ENCODE results near the gene IGFLR1. TPM values are rescaled to one million over a fixed set of nuclear protein-coding genes. Genes with fewer than 3 reads are reported as not detected.

The IGFLR1 gene
- total and polyA plus RNA-seq, 4 donors, result 7.0 to 59.7 (median 31.2) TPM

DNA sequence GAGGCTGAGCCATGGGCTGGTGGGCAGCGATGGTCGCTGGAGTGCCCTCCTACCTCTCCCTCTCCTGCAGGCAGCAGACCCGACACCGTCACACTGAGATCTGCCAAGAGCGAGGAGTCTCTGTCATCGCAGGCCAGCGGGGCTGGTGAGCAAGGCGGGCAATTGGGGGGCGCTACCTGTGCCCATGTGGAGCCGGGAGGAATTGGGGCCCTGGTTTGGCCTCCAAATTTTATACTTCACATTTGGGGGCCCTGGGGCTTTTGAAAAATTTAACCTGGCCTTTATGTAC, 43.0 kb upstream of the IGFLR1 start (continued):
- TF ChIP-seq, protein P1, sequence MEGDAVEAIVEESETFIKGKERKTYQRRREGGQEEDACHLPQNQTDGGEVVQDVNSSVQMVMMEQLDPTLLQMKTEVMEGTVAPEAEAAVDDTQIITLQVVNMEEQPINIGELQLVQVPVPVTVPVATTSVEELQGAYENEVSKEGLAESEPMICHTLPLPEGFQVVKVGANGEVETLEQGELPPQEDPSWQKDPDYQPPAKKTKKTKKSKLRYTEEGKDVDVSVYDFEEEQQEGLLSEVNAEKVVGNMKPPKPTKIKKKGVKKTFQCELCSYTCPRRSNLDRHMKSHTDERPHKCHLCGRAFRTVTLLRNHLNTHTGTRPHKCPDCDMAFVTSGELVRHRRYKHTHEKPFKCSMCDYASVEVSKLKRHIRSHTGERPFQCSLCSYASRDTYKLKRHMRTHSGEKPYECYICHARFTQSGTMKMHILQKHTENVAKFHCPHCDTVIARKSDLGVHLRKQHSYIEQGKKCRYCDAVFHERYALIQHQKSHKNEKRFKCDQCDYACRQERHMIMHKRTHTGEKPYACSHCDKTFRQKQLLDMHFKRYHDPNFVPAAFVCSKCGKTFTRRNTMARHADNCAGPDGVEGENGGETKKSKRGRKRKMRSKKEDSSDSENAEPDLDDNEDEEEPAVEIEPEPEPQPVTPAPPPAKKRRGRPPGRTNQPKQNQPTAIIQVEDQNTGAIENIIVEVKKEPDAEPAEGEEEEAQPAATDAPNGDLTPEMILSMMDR (IDR thresholded peaks at IDR 0.05; ENCODE audit: low read depth, low read length, missing input control), result no peak

DNA sequence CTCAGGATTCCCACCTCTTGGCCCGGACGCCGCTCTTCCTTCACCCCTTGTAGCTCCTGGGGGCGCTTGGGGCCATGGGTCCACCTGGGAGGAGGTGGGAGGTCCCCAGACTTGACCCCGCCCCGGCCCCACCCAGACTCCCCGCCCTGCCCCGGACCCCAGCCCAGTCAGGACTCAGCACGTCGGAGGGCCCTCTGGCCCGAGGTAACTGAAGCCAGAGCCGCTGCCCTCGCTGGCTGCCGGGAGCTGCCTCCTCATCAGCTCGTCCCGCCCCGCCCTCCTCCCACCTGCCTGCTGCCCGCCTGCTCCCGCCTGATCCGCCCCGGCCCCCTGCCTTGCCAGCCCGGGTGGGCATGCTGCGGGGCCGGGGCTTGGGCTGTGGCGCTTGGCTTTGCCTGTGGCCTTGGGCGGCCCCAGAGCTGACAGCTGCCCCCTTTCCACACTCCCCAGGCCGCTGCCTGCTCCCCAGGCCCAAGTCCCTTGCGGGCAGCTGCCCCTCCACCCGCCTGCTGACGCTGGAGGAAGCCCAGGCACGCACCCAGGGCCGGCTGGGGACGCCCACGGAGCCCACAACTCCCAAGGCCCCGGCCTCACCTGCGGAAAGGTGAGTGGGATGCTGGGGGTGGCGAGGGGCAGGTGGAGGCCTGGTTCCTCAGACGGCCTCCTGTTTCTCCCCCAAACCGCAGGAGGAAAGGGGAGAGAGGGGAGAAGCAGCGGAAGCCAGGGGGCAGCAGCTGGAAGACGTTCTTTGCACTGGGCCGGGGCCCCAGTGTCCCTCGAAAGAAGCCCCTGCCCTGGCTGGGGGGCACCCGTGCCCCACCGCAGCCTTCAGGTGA, 42.5 kb upstream of the IGFLR1 start:
- Histone ChIP-seq H3K36me3 (ENCODE audit: control insufficient read depth in 4 of 4, insufficient read depth in 3 of 4, low read depth in 1 of 4, low read length in 3 of 4) (peaks cover 0 to 1% (median 0%) of the 10 kb centered on the region in 4 donors), H3K27ac (ENCODE audit: low read depth in 1 of 2, low read length in 2 of 2) (no peak overlapping the region), H3K4me3 (ENCODE audit: low read depth in 1 of 3, low read length in 3 of 3) (no peak overlapping the region), H3K9ac (ENCODE audit: low read depth in 1 of 2, low read length in 2 of 2) (no peak overlapping the region), H3K9me3 (ENCODE audit: control insufficient read depth in 4 of 4, low read length in 3 of 4) (no peaks in the 10 kb centered on the region), H3K27me3 (ENCODE audit: control insufficient read depth in 4 of 4, insufficient read depth in 4 of 4, low read length in 3 of 4) (no peaks in the 10 kb centered on the region), H3K4me1 (ENCODE audit: control insufficient read depth in 4 of 4, insufficient read depth in 4 of 4, low read length in 3 of 4) (no peaks in the 10 kb centered on the region)
- DNase-seq (ENCODE audit: low spot score), result no peak
- 87% methylated on average over 45 of the region's 45 CpGs for WGBS
- TF ChIP-seq, protein P2, sequence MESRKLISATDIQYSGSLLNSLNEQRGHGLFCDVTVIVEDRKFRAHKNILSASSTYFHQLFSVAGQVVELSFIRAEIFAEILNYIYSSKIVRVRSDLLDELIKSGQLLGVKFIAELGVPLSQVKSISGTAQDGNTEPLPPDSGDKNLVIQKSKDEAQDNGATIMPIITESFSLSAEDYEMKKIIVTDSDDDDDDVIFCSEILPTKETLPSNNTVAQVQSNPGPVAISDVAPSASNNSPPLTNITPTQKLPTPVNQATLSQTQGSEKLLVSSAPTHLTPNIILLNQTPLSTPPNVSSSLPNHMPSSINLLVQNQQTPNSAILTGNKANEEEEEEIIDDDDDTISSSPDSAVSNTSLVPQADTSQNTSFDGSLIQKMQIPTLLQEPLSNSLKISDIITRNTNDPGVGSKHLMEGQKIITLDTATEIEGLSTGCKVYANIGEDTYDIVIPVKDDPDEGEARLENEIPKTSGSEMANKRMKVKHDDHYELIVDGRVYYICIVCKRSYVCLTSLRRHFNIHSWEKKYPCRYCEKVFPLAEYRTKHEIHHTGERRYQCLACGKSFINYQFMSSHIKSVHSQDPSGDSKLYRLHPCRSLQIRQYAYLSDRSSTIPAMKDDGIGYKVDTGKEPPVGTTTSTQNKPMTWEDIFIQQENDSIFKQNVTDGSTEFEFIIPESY (IDR thresholded peaks at IDR 0.05), result no peak
- TF ChIP-seq RAD21 (IDR thresholded peaks at IDR 0.05) (no peak), RXRA (IDR thresholded peaks at IDR 0.05) (no peak), GABPA (IDR thresholded peaks at IDR 0.05 in 1 of 2, conservative IDR thresholded peaks at IDR 0.05 in 1 of 2) (no peak), NR2F2 (IDR thresholded peaks at IDR 0.05) (no peak)

DNA sequence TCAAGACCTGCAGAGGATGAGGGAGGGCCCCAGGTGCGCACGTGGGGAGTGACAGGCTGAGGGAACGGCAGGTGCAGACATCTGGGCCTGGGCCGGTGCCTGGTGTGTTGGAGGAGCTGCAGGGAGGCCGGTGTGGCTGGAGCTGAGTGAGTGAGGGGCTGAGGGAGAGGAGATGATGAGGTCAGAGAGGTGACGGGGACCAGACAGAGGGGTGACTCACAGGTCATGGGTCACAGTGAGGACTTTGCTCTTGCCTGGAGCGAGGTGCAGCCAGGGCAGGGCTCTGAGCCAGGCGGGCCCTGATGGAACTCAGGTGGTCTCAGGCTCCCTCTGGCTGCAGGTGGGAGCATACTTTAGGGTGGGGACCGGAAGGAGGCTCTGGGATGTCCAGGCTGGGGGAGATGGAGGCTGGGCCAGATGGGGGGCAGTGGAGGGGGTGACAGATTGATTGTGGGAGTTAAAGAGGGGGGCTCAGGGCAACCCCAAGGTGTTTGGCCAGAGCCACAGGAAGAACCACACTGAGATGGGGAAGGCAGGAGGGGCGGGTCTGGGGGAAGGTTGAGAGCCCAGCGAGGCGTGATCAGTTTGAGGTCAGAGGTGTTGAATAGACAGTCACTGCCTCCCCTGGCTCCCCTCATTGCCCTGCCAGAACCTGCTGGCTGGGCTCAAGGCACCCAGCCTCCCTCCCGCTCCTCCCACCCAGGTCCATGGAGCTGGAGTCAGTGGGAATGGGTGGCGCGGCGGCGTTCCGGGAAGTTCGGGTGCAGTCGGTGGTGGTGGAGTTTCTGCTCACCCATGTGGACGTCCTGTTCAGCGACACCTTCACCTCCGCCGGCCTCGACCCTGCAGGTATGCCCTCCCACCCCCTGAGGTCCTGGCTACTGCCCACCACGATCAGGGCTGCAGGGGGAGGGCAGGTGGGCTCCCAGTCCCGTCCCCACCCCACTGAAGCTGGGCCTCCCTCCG, 41.5 kb upstream of the IGFLR1 start:
- Histone ChIP-seq H3K27ac (ENCODE audit: low read depth in 1 of 2, low read length in 2 of 2) (no peak overlapping the region), H3K27me3 (ENCODE audit: control insufficient read depth in 4 of 4, insufficient read depth in 4 of 4, low read length in 3 of 4) (no peaks in the 10 kb centered on the region), H3K4me3 (ENCODE audit: low read depth in 1 of 3, low read length in 3 of 3) (no peak overlapping the region), H3K4me1 (ENCODE audit: control insufficient read depth in 4 of 4, insufficient read depth in 4 of 4, low read length in 3 of 4) (no peaks in the 10 kb centered on the region), H3K9me3 (ENCODE audit: control insufficient read depth in 4 of 4, low read length in 3 of 4) (no peaks in the 10 kb centered on the region), H3K36me3 (ENCODE audit: control insufficient read depth in 4 of 4, insufficient read depth in 3 of 4, low read depth in 1 of 4, low read length in 3 of 4) (peaks cover 0 to 1% (median 0%) of the 10 kb centered on the region in 4 donors), H3K9ac (ENCODE audit: low read depth in 1 of 2, low read length in 2 of 2) (no peak overlapping the region)
- 83% methylated on average over 28 of the region's 28 CpGs for WGBS
- TF ChIP-seq YY1 (IDR thresholded peaks at IDR 0.05) (no peak), HNF4A (conservative IDR thresholded peaks at IDR 0.05) (peak; percentile 16 to 20), RAD21 (IDR thresholded peaks at IDR 0.05) (no peak), NR2F2 (IDR thresholded peaks at IDR 0.05) (no peak), JUND (IDR thresholded peaks at IDR 0.05) (no peak)
- TF ChIP-seq, protein P3, sequence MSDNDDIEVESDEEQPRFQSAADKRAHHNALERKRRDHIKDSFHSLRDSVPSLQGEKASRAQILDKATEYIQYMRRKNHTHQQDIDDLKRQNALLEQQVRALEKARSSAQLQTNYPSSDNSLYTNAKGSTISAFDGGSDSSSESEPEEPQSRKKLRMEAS (IDR thresholded peaks at IDR 0.05), result no peak
- DNase-seq (ENCODE audit: low spot score), result no peak

All from liver (tissue), 9 donors.